ENCODE data around the gene ZRANB1. TPM values are rescaled to one million over a fixed set of nuclear protein-coding genes. Genes with fewer than 3 reads are reported as not detected.

The ZRANB1 gene
- total and polyA plus RNA-seq, 8 donors = 15.3 to 31.5 (median 27.0) TPM

DNA sequence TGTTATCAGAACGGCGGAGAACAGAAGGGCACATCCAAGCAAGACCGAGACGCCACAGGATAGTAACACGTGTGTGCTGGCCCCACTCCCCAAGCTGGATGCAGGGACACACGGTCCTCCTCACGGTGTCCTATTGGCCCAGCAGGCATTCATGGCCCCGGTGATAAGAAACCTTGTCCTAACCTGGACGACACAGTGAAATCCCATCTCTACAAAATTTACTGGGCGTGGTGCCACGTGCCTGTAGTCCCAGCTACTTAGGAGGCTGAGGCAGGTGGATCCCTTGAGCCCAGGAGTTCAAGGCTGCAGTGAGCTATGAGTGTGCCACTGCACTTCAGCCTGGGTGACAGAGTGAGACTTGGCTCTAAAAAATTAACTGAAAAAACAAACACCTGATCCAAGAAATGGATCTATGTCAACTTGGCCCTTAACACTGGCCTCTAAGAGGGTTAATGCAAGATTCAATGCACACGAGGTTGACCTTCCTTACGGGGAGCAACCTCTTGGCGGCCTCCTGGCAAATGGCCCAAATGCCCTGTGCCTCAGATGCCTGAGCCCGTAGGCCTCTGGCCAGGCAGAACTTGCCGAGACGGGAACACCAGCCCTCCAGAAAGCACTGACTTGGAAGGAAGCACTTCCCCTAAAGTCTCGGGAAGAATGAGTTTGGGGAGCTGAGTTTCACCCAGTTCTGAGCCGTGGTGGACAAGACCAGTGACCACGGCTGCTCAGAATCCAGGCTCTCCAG, 72.3 kb downstream of the ZRANB1 start:
- Histone ChIP-seq H3K27ac (no peak overlapping the region), H3K9me3 (no peaks in the 10 kb centered on the region), H3K36me3 (peaks cover 0 to 29% of the 10 kb centered on the region in 2 donors), H3K4me1 (peaks cover 15 to 21% of the 10 kb centered on the region in 2 donors), H3K27me3 (no peaks in the 10 kb centered on the region), H3K4me3 (no peak overlapping the region)
- peak in 1 of 4 donors; percentile 54 for DNase-seq
- ATAC-seq = peak; percentile 12
- TF ChIP-seq, protein P1, sequence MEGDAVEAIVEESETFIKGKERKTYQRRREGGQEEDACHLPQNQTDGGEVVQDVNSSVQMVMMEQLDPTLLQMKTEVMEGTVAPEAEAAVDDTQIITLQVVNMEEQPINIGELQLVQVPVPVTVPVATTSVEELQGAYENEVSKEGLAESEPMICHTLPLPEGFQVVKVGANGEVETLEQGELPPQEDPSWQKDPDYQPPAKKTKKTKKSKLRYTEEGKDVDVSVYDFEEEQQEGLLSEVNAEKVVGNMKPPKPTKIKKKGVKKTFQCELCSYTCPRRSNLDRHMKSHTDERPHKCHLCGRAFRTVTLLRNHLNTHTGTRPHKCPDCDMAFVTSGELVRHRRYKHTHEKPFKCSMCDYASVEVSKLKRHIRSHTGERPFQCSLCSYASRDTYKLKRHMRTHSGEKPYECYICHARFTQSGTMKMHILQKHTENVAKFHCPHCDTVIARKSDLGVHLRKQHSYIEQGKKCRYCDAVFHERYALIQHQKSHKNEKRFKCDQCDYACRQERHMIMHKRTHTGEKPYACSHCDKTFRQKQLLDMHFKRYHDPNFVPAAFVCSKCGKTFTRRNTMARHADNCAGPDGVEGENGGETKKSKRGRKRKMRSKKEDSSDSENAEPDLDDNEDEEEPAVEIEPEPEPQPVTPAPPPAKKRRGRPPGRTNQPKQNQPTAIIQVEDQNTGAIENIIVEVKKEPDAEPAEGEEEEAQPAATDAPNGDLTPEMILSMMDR (IDR thresholded peaks at IDR 0.05) = no peak
- intact Hi-C loops (cut with DNase I) = no loop called here

DNA sequence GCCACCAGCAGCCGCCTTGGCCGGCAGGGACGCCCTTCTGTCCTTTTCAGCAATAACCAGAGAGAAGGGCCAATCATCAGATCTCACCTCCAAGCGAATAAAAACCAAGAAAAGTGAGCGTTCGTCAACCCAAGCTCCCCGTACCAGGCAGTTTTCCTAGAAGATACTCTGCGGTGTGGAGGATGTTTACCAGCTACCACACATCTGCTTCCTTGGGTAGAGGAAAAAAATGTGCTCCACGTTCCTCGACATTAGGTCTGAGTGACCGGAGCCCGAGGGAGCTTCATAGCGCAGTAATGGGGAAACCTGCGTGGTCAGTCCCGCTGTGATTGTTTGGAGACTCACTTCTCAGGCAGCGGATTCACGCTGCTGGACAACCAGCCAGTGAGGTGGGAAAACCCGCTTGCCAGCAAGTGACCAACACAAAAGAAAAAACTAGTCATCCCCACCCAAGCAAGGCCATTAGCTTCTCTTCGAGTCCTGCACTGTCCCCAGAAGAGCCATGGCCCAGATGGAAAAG, 73.0 kb downstream of the ZRANB1 start:
- Histone ChIP-seq H3K4me3 (no peak overlapping the region), H3K9me3 (no peaks in the 10 kb centered on the region), H3K27me3 (no peaks in the 10 kb centered on the region), H3K27ac (peak overlapping the region in 1 of 2 donors; percentile 30), H3K36me3 (peaks cover 0 to 29% of the 10 kb centered on the region in 2 donors), H3K4me1 (peaks cover 15 to 21% of the 10 kb centered on the region in 2 donors)
- ATAC-seq (no peak), DNase-seq (no peak)
- TF ChIP-seq, protein P1 (IDR thresholded peaks at IDR 0.05) = no peak
- intact Hi-C loops (cut with DNase I) = no loop called here

DNA sequence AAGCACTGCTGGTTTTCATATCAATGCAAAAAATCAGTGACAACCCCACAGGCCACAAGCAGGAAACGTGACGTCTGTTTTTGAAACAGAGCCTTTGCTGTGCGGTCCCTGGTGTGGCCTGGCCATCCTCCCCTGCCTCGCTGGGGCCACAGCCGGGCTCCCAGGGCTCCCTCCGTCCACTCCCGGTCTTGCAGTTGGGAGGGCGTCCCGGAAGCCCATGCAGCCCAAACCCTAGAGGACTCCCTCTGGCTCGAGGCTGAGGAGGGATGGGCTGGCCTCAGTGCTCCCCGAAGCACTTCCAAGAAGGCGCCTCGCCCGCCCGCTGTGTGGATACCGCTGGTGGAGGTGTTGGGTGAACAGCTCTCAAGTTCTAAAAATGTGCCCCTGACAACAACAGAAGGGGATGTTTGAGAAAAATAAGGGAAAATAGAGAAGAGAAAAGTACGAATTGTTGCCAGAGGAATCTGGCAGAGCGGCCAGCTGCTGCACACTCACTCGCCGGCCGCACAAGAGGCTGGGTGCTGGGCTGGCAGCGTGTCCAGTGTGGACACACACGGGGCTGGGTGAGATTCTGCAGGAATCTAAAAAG, 73.5 kb downstream of the ZRANB1 start:
- intact Hi-C loops (cut with DNase I) = no loop called here
- ATAC-seq = peak; percentile 45
- peaks cover 0 to 29% of the 10 kb centered on the region in 2 donors for H3K36me3 ChIP-seq
- H3K4me1 ChIP-seq = peaks cover 15 to 21% of the 10 kb centered on the region in 2 donors
- H3K4me3 ChIP-seq = no peak overlapping the region
- TF ChIP-seq, protein P1 (IDR thresholded peaks at IDR 0.05) = no peak
- peak overlapping the region; percentile 30 to 52 for H3K27ac ChIP-seq
- DNase-seq = peak in 2 of 4 donors; percentile 30 to 78
- H3K27me3 ChIP-seq = no peaks in the 10 kb centered on the region
- H3K9me3 ChIP-seq = no peaks in the 10 kb centered on the region

DNA sequence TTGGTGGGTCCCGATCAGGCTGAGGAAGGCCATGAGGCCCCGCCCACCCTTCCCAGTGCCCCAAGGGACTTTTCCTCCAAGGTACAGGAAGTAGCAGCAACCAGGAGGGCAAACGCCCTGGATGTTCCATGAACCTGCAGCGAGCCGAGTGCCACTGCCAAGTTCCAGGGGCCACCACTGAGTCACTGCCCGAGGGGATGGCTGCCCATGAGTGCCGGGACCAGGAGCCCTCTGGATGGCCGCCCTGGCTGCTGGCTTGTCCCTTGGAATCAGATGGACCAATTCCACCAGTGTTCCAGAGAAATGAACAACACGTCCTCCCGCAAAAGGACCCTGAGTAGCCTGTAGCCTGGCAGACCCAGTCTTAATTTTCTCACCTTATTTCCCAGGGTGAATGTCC, 74.2 kb downstream of the ZRANB1 start:
- intact Hi-C loops (cut with DNase I) = no loop called here
- Histone ChIP-seq H3K9me3 (no peaks in the 10 kb centered on the region), H3K4me1 (peaks cover 15 to 21% of the 10 kb centered on the region in 2 donors), H3K4me3 (no peak overlapping the region), H3K27me3 (no peaks in the 10 kb centered on the region), H3K36me3 (peaks cover 0 to 29% of the 10 kb centered on the region in 2 donors), H3K27ac (peak overlapping the region in 1 of 2 donors; percentile 52)
- ATAC-seq = no peak
- DNase-seq = peak in 1 of 4 donors; percentile 69
- TF ChIP-seq, protein P1 (IDR thresholded peaks at IDR 0.05) = no peak

DNA sequence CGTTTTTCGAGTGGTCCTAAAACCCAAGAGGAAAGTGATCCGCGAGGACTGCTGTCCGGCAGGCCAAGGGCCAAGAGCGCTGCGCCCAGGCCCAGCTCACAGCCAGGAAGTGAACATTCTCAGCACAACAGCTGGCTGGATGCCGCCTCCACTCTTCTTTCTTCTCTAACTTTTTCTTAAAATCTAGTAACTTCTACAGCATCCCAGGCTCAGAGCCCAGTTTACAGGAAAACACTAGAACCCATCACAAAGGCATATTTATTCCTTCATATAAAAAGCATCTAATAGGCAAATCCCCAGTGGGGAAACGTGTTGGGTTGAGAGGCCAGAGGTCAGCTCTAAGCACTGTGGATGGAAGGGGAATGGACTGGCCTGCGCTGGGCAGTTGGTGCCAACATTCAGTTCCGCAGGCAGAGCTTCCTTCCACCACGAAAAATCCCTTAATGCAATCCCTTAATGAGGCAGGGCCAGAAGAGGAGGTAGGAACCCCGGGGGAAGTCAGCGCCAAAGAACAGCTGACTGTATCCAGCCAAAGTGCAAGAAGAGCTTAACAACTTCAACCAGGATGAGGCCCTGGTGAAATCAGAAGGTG, 74.8 kb downstream of the ZRANB1 start:
- peak; percentile 16 for ATAC-seq
- Histone ChIP-seq H3K27me3 (no peaks in the 10 kb centered on the region), H3K4me3 (no peak overlapping the region), H3K27ac (peak overlapping the region in 1 of 2 donors; percentile 52), H3K4me1 (peaks cover 15 to 21% of the 10 kb centered on the region in 2 donors), H3K9me3 (no peaks in the 10 kb centered on the region), H3K36me3 (peaks cover 0 to 26% of the 10 kb centered on the region in 2 donors)
- intact Hi-C loops (cut with DNase I) = no loop called here
- peak in 2 of 4 donors; percentile 53 to 77 for DNase-seq
- TF ChIP-seq, protein P1 (IDR thresholded peaks at IDR 0.05) = no peak

Measured in left lung (tissue), 10 donors.